ENCODE results near the gene CST4.

DNA sequence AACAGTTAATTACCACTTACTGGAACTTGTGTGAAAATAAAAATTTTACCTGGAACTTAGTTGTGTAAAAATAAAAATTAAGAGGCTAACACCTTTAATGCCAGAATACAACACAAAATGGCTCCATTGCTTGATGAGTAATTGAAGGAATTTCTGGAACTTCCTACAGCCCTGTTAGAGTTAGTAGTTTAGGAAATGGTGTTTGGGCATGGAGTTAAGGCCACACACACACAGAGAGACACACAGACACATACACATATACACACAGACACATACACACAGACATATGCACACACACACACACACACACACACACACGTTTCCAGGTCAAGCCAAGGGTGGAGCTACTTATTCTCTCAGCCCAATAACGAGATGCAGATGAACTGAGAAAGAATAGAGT is 30.5 kb downstream of the CST4 start:
- TF ChIP-seq POLR2A (IDR thresholded peaks at IDR 0.05): no peak
- TF ChIP-seq, protein P1, sequence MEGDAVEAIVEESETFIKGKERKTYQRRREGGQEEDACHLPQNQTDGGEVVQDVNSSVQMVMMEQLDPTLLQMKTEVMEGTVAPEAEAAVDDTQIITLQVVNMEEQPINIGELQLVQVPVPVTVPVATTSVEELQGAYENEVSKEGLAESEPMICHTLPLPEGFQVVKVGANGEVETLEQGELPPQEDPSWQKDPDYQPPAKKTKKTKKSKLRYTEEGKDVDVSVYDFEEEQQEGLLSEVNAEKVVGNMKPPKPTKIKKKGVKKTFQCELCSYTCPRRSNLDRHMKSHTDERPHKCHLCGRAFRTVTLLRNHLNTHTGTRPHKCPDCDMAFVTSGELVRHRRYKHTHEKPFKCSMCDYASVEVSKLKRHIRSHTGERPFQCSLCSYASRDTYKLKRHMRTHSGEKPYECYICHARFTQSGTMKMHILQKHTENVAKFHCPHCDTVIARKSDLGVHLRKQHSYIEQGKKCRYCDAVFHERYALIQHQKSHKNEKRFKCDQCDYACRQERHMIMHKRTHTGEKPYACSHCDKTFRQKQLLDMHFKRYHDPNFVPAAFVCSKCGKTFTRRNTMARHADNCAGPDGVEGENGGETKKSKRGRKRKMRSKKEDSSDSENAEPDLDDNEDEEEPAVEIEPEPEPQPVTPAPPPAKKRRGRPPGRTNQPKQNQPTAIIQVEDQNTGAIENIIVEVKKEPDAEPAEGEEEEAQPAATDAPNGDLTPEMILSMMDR (IDR thresholded peaks at IDR 0.05 in 8 of 11, conservative IDR thresholded peaks at IDR 0.05 in 3 of 11): no peak
